Fibroblast of lung (primary cell): ENCODE data around the gene MACROD1. TPM values are rescaled to one million over a fixed set of nuclear protein-coding genes. Genes with fewer than 3 reads are reported as not detected.

Source experiments
- DNase-seq, 2 donors: peaks; one replicate each; pipeline versions ENCODE4 v3.0.0 to v3.0.0-alpha.2; 2010; ENCODE audit warnings: low read depth in 2 of 2
- H2AFZ ChIP-seq: 2 replicates; pipeline ENCODE4 v1.5.1; 2012; ENCODE audit warnings: low read length, control low read depth, inconsistent platforms
- H3K27ac ChIP-seq: 2 replicates; pipeline ENCODE4 v1.5.1; 2011; ENCODE audit warnings: low read length, control low read depth; ENCODE audit not compliant: insufficient read depth
- H3K27me3 ChIP-seq: 2 replicates; pipeline ENCODE4 v1.5.1; 2011; ENCODE audit warnings: mild to moderate bottlenecking, low read length; ENCODE audit not compliant: control insufficient read depth, insufficient read depth
- H3K36me3 ChIP-seq: 2 replicates; pipeline ENCODE4 v1.5.1; 2011; ENCODE audit warnings: low read length; ENCODE audit not compliant: control insufficient read depth, insufficient read depth
- H3K4me1 ChIP-seq: 2 replicates; pipeline ENCODE4 v1.5.1; 2011; ENCODE audit warnings: low read length; ENCODE audit not compliant: control insufficient read depth, insufficient read depth; ENCODE audit errors: extremely low read depth
- H3K4me2 ChIP-seq: 2 replicates; pipeline ENCODE4 v1.5.1; 2011; ENCODE audit warnings: low read length, control low read depth; ENCODE audit not compliant: insufficient read depth; ENCODE audit errors: extremely low read depth
- H3K4me3 ChIP-seq, 4 experiments: fragments of 200-600 bp in 1 of 4; sonication (generic) in 1 of 4; replicated peaks in 1 of 4; 2 replicates each; pipeline ENCODE4 v1.5.1; 2011 to 2016; ENCODE audit warnings: low read length in 4 of 4, low read depth in 3 of 4, mild to moderate bottlenecking in 3 of 4, control low read depth in 2 of 4, inconsistent platforms in 1 of 4, mixed read lengths in 1 of 4; ENCODE audit not compliant: insufficient read depth in 1 of 4; ENCODE audit errors: control extremely low read depth in 1 of 4
- H3K79me2 ChIP-seq: 2 replicates; pipeline ENCODE4 v1.5.1; 2012; ENCODE audit warnings: mild to moderate bottlenecking, low read length, inconsistent platforms; ENCODE audit not compliant: control insufficient read depth, insufficient read depth
- H3K9ac ChIP-seq: 2 replicates; pipeline ENCODE4 v1.5.1; 2011; ENCODE audit warnings: mild to moderate bottlenecking, low read length, control low read depth; ENCODE audit not compliant: insufficient read depth
- H3K9me3 ChIP-seq: 2 replicates; pipeline ENCODE4 v1.5.1; 2012; ENCODE audit warnings: low read depth, low read length; ENCODE audit not compliant: control insufficient read depth, insufficient read depth
- H4K20me1 ChIP-seq: 2 replicates; pipeline ENCODE4 v1.5.1; 2011; ENCODE audit warnings: low read length; ENCODE audit not compliant: control insufficient read depth, insufficient read depth; ENCODE audit errors: extremely low read depth
- CTCF ChIP-seq, 2 donors: IDR thresholded peaks in 1 of 2; conservative IDR thresholded peaks in 1 of 2; 1 replicate in 1 of 2; 2 replicates in 1 of 2; pipeline ENCODE4 v1.5.1; 2011 to 2012; ENCODE audit warnings: low read length in 2 of 2, control low read depth in 1 of 2, inconsistent platforms in 1 of 2, low read depth in 1 of 2, mild to moderate bottlenecking in 1 of 2
- EZH2 ChIP-seq: IDR thresholded peaks from 2 replicates; pipeline ENCODE4 v1.5.1; 2012; ENCODE audit warnings: low read length, control low read depth, mild to moderate bottlenecking; ENCODE audit errors: missing control alignments
- polyA plus RNA-seq, 2 donors: library from polyadenylated mRNA; depleted of rRNA in 1 of 2; stranded (reverse) in 1 of 2; unstranded in 1 of 2; fragments of >200 nt; gene quantifications; 2 replicates each; pipeline ENCODE4 v1.2.1, GENCODE V29; 2011 to 2012; ENCODE audit warnings: missing spikeins in 1 of 2
- total RNA-seq: library from RNA; depleted of rRNA; stranded (reverse); fragments of >200 nt; gene quantifications from 2 replicates; pipeline ENCODE4 v1.2.1, GENCODE V29; 2014

The MACROD1 gene
- total and polyA plus RNA-seq, 2 donors (not counting 1 experiment from before 2014, with no cell fraction given) = 8.8 to 24.8 TPM

- peaks cover 15% of the 10 kb centered on the region for H3K4me1 ChIP-seq
- no peaks in the 10 kb centered on the region for H3K9me3 ChIP-seq
- no peaks in the 10 kb centered on the region for H3K36me3 ChIP-seq
- no peak for DNase-seq
- H3K4me2 ChIP-seq = no peak overlapping the region
- H2AFZ ChIP-seq = no peak overlapping the region
- no peak overlapping the region for H3K27ac ChIP-seq
- no peak overlapping the region for H3K4me3 ChIP-seq
- TF ChIP-seq EZH2 (no peak), CTCF (conservative IDR thresholded peaks at IDR 0.05 in 1 of 2, IDR thresholded peaks at IDR 0.05 in 1 of 2; ENCODE audit: low read depth in 1 of 2, low read length in 2 of 2) (no peak)
- no peaks in the 10 kb centered on the region for H4K20me1 ChIP-seq
- H3K9ac ChIP-seq = no peak overlapping the region
- H3K27me3 ChIP-seq = no peaks in the 10 kb centered on the region
- H3K79me2 ChIP-seq = no peaks in the 10 kb centered on the region
Measured at GRCh38 chr11:64125676-64126075, 40.2 kb downstream of the MACROD1 start.

- peaks cover 15% of the 10 kb centered on the region for H3K4me1 ChIP-seq
- H3K4me2 ChIP-seq = no peak overlapping the region
- no peaks in the 10 kb centered on the region for H3K27me3 ChIP-seq
- H3K27ac ChIP-seq = no peak overlapping the region
- H3K4me3 ChIP-seq = no peak overlapping the region
- no peak overlapping the region for H3K9ac ChIP-seq
- H2AFZ ChIP-seq = no peak overlapping the region
- H4K20me1 ChIP-seq = no peaks in the 10 kb centered on the region
- no peaks in the 10 kb centered on the region for H3K79me2 ChIP-seq
- no peak for DNase-seq
- H3K9me3 ChIP-seq = no peaks in the 10 kb centered on the region
- TF ChIP-seq EZH2 (no peak), CTCF (conservative IDR thresholded peaks at IDR 0.05 in 1 of 2, IDR thresholded peaks at IDR 0.05 in 1 of 2; ENCODE audit: low read depth in 1 of 2, low read length in 2 of 2) (no peak)
- H3K36me3 ChIP-seq = no peaks in the 10 kb centered on the region
Measured at GRCh38 chr11:64124147-64124546, 41.8 kb downstream of the MACROD1 start.

GRCh38 chr11:64123679-64124078 is 42.2 kb downstream of the MACROD1 start:
- no peak for TF ChIP-seq EZH2
- no peak for TF ChIP-seq CTCF (conservative IDR thresholded peaks at IDR 0.05 in 1 of 2, IDR thresholded peaks at IDR 0.05 in 1 of 2; ENCODE audit: low read depth in 1 of 2, low read length in 2 of 2)
- no peak for DNase-seq
- H3K4me1 ChIP-seq = peaks cover 15% of the 10 kb centered on the region
- H2AFZ ChIP-seq = no peak overlapping the region
- no peaks in the 10 kb centered on the region for H3K79me2 ChIP-seq
- H3K9ac ChIP-seq = no peak overlapping the region
- no peak overlapping the region for H3K27ac ChIP-seq
- H3K4me2 ChIP-seq = no peak overlapping the region
- H3K36me3 ChIP-seq = no peaks in the 10 kb centered on the region
- no peaks in the 10 kb centered on the region for H3K27me3 ChIP-seq
- H4K20me1 ChIP-seq = no peaks in the 10 kb centered on the region
- no peaks in the 10 kb centered on the region for H3K9me3 ChIP-seq
- no peak overlapping the region for H3K4me3 ChIP-seq
